ENCODE measurements around the gene ATP4A.

ATP4A gene

DNA sequence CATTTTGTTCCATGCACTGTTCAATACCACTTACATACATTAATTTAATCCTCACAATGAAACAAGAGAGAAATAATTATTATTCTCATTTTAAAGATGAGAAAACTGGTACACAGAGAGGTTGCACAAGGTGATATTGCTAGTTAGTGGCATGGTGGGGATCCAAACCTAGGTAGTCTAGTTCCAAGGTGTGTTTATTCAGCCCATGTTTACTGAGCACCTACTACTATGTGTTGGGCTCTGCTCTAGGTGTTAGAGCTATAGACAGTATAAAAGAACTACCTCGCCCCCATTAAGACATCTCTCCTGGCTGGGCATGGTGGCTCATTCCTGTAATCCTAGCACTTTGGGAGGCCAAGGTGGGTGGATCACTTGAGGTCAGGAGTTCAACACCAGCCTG, 19.3 kb upstream of the ATP4A start:
- no peak for TF ChIP-seq CTCF (IDR thresholded peaks at IDR 0.05; ENCODE audit: low read depth, low read length)
- DNase-seq (ENCODE audit: extremely low read depth, low read depth): no peak

GRCh38 chr19:35578707-35579106, 15.2 kb upstream of the ATP4A start:
- TF ChIP-seq CTCF (IDR thresholded peaks at IDR 0.05; ENCODE audit: low read depth, low read length): no peak

GRCh38 chr19:35577918-35578317, 14.5 kb upstream of the ATP4A start:
- TF ChIP-seq CTCF (IDR thresholded peaks at IDR 0.05; ENCODE audit: low read depth, low read length): no peak
- no peak for DNase-seq (ENCODE audit: extremely low read depth, low read depth)

More at GRCh38 chr19:35578707-35579106, 15.2 kb upstream of the ATP4A start:
- no peak for DNase-seq (ENCODE audit: extremely low read depth, low read depth)

DNA sequence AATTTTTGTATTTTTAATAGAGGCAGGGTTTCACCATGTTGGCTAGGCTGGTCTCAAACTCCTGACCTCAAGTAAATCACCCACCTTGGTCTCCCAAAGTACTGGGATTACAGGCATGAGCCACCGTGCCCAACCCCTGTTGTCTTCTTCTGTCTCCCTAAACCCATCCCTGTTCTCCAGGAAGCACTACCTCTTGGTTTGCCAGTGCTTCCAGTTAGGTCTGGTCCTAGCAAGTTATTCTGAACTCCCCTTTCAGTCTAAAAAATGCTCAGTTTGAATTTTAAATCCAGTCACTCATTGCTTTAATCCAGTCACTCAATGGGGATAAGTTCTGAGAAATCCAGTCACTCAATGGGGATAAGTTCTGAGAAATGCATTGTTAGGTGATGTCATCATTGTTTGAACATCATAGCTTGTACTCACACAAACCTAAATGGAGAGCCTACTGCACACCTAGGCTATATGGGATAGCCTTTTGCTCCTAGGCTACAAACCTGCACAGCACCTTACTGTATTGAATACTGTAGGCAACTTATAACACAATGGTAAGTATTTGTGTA, 8.0 kb upstream of the ATP4A start:
- no peak for TF ChIP-seq CTCF (IDR thresholded peaks at IDR 0.05; ENCODE audit: low read depth, low read length)
- DNase-seq (ENCODE audit: extremely low read depth, low read depth): no peak

- TF ChIP-seq CTCF (IDR thresholded peaks at IDR 0.05; ENCODE audit: low read depth, low read length): no peak
- DNase-seq (ENCODE audit: extremely low read depth, low read depth): no peak
These were observed 5.9 kb upstream of the ATP4A start for GRCh38 chr19:35569281-35569781.

DNA sequence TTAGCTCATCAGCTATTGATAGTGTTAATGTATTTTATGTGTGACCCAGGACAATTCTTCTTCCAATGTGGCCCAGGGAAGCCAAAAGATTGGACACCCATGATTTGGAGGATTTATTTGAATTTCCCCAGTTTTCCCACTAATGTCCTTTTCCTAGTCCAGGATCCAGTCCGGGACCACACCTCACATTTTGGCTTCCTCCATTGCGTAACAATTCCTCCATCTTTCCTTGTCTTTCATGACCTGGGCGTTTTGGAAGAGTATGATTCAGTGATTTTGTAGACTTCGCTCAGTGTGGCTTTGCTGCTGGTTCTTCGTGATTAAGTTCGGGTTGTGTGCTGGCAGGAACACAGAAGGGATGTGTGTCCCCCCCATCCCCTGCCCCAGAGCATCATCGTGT, 3.3 kb upstream of the ATP4A start:
- no peak for DNase-seq (ENCODE audit: extremely low read depth, low read depth)
- TF ChIP-seq CTCF (IDR thresholded peaks at IDR 0.05; ENCODE audit: low read depth, low read length): no peak

GRCh38 chr19:35565016-35565856, 1.8 kb upstream of the ATP4A start:
- no peak for DNase-seq (ENCODE audit: extremely low read depth, low read depth)
- no peak for TF ChIP-seq CTCF (IDR thresholded peaks at IDR 0.05; ENCODE audit: low read depth, low read length)
